Measurements from ENCODE around the gene TNFRSF14.

The TNFRSF14 gene

DNA sequence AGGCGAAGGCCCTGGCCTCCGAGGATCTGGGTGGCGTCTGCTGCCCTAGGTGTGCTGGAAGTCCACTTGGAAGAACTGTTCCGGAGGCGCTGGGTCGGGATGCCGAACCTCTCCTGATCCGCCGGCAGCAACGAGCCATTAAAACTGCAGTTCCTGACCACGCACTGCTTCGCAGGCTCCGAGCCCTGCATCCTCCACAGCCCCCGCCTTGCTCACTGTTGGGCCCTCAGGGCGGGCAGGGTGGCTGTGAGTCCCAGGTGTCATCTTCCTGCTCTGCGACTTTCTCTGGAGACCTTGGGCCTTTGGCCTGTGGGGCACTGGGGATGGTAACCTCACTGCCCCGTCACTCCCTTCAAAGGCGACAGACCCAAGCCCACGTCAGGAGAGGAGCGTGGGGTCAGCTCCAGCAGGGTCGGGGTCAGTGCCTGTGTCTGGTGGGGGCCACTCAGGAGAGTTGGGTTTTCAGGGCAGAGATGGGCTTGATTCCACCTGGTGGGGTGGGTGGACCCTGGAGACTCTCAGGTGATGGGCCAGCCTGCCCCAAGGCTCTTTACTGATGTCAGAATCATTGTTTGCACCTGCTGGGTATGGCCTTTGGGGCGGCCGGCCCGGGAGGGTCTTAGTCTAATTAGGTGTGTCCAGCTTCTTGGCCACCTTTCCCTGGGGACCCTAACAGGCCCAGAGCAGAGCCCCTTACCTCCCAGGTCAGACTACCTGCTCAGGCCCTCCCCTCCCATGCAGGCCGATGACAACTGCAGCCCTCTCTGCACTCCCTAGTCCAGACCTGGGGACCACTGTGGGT lies 33.5 kb downstream of the TNFRSF14 start:
- no peak for DNase-seq

GRCh38 chr1:2590233-2591141 lies 34.3 kb downstream of the TNFRSF14 start:
- DNase-seq: no peak

DNA sequence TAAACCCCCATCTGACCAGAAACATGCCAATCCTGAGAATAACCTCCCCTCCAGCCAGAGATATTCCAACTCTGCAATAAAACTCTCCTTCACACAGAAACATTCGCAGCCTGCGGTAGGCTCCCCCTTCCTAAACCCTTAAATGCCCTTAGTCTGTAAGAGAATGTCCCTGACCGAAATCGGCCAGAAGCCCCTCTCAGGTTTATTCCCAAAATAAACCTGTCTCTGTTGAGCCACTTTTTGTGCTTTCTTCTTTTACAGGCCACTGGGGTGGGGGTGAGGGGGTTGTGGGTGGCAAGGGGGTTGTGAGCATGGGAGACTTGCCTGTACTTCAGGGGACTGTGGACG lies 35.0 kb downstream of the TNFRSF14 start:
- no peak for DNase-seq

- DNase-seq: no peak
These were observed 35.5 kb downstream of the TNFRSF14 start for GRCh38 chr1:2591581-2592261.

DNA sequence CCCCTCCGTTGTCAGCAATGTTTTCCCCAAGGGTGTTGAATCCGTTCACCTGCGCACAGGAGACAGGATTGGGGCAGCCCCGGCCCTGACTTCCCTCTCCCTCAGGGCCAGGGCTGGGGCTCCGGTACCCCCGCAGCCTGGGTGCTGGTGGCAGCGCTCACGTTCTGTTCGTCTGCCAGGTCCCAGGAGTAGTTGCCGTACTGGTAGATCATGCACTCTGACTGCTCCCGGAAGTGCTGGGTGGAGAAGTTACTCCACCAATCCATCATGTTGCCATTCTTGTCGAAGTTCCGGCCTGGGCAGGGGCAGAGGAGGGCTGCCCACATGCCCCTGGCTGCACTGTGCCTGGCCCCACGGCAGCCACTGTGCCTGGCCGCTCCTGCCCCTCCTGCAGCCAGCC lies 36.5 kb downstream of the TNFRSF14 start:
- no peak for DNase-seq

DNA sequence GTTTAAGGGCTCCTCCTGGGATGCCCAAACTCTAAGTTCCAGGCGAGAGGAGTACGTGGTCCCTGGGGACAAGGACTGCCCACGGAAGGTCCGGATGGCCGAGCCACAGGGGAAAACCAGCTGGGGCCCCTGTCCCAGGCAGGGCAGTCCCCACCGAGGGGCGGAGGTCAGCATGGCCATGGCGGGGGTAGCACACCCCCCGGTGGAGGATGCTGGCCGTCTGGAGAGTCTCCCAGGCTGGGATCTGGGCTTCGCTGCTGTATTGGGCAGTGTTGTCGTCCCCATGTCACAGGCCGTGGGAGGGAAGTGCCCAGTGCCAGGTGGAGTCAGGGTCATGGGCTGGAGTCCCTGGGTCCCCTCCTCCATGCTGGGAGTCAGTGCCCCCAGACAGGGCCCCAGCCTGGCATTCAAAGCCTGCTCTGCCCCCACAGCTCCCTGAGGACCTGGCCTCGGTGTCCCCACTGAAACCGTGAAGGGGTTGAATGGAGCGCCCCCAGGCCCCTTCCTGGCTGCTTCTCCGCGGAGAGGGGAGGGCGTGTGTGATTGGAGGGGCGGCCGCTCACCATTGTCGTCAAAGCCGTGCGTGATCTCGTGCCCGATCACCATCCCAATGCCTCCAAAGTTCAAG lies 37.2 kb downstream of the TNFRSF14 start:
- DNase-seq: no peak

- no peak for DNase-seq
These were observed 38.0 kb downstream of the TNFRSF14 start for GRCh38 chr1:2594001-2594640.

- DNase-seq: no peak
These were observed 38.5 kb downstream of the TNFRSF14 start for GRCh38 chr1:2594641-2595131.

- no peak for DNase-seq
These were observed 39.2 kb downstream of the TNFRSF14 start for GRCh38 chr1:2595261-2595811.

GRCh38 chr1:2595812-2596529 lies 39.8 kb downstream of the TNFRSF14 start:
- no peak for DNase-seq

DNA sequence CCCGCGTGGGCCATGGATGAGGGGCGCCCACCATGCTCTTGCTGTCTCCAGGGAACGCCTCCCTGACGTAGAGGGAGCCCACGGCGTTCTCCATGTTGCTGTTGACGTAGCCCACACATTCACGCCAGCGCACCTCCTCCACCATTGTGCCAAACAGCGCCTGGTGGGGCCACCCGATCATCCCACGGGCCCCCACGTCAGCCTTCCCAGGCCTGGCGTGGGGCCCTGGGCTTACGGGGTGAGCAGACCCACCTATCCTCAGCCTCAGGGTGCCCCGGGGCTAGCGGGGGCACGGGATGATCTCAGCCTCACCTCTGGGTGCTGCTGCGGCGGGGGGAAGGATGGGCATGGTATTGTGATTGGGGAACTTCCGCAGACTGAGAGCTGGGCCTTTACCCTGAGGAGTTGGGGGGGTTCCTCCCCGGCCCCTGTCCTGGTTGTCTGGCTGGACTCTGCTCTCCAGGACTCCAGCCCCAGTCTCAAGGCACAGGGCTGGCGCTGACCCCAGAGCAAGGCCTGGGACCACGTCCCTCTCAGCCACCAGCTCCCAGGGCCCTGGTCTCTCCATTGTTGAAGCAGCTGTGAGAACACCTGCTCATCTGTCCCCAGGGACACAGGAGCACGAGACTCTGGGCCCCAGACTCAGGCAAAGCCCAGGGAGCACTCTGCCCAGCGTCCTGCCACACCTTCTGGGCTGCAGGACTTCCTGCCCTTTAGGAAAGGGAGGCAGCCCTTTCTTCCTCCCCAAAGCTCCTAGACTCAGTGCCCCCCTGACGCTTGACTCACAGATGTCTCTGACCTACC lies 40.6 kb downstream of the TNFRSF14 start:
- DNase-seq: no peak

- peak; percentile 2 for DNase-seq
These were observed 41.5 kb downstream of the TNFRSF14 start for GRCh38 chr1:2597441-2598328.

GRCh38 chr1:2598329-2598931 lies 42.3 kb downstream of the TNFRSF14 start:
- DNase-seq: no peak

GRCh38 chr1:2601721-2602303 lies 45.6 kb downstream of the TNFRSF14 start:
- no peak for DNase-seq

- no peak for DNase-seq
These were observed 46.2 kb downstream of the TNFRSF14 start for GRCh38 chr1:2602311-2602835.

DNA sequence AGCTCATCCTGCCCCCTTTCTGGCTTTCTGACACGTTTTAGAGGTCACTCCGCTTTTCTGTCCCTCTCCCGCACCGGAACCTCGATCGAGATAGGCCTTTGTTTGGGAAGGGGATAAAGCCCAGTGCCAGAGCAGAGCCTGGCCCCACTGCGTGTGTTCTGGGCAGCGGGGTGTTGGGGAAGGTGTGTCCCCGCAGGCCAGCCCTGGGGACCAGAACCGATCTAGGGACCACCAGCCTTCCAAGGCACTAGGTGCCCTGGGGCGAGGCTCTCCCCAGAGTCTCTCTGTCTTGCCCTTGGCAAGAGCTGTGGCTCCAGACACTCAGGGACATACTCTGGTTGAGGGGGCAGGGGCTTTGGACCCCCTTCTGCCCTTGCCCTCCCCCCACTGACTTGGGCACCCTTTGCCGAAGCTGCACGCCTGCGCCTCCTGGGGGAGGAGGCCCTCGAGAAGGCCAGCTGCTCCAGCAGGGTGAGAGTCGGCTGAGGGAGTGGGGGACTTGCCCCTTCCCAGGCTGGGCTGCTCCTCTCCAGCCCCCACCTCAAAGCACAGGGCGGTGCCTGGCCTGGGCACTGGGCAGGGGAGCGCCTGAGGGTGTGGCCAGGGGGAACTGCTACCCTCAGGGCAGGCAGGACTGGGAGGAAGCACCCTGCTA lies 46.8 kb downstream of the TNFRSF14 start:
- no peak for DNase-seq

GRCh38 chr1:2603521-2604155 lies 47.5 kb downstream of the TNFRSF14 start:
- no peak for DNase-seq
